Measurements from ENCODE around the gene WTAP.
A peak's percentile ranks its signal among the peaks of the same experiment; 100 is the strongest.
"Not testable (repeated sequence)": the region's sequence is repeated elsewhere in the genome, so short reads cannot be mapped to it uniquely, and the experiment has no call there.

The WTAP gene

DNA sequence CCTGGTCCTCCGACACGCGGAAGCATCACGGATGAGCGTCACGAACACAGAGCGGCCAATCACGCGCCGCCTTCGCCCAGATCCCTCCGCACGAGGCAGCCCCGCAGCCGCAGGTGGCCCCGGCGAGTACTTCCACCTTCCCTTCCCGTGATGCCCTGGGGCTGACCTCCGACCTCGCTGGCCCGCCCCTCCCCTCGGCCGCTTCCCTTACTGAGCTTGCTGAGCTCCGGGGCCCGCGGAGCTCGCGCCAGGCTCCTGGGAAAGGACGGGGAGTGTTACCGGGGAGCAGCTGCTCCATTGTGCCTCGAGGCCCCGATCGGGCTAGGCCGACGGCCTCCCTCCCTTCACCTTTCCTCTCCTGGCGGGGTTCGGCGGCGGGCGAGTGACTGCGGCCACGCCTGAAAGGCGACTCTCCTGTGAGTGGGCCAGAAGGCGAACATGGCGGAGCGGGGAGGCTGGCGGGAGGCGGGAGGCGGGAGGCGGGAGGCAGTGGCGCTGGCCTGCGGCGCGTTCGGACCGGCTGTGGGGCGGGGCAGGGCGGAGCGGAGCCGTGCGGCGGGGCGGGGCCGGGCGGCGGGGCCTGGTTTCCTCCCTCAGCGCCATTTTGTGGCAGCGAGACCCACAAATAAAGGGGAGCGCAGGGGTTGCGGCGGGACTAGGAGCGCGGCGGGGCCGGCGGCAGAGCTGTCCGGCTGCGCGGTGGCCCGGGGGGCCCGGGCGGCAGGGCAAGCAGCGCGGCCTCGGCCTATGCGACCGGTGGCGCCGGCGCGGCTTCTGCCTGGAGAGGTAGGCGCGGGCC, at the start of gene WTAP:
Gene WTAP, plus strand, starts transcription at position 589 of the 799 bp plus-strand sequence. CDS start 8,760 bp downstream, outside the sequence.
- DNase-seq = peak; percentile 86

DNA sequence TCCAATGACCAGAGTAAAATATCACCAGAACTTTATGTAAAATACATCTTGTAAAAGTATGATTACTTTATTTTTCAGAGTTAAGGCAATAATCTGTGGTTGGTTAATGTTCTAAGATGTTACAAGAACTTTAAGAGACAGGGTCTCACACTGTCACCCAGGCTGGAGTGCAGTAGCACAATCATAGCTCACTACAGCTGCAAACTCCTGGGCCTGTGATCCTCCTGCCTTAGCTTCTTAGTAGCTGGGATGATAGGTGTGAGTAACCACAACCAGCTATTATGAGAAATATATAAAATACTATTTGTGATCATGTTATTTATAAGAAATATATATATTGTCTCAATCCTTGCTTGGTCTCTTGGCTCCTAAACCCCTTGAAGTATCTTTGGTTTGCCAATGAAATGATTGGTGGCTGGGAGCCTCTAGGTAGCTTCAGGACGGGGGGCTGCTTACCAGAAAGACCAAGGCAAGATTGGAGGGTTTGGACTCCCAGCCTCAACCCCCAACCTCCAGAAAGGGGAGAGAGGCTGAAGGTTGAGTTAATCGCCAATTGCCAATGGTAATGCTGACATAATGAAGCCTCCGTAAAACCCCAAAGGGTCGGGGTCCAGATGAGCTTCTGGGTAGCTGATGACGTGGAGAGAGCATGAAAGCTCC, 49.7 kb upstream of the WTAP start:
- DNase-seq = no peak

DNA sequence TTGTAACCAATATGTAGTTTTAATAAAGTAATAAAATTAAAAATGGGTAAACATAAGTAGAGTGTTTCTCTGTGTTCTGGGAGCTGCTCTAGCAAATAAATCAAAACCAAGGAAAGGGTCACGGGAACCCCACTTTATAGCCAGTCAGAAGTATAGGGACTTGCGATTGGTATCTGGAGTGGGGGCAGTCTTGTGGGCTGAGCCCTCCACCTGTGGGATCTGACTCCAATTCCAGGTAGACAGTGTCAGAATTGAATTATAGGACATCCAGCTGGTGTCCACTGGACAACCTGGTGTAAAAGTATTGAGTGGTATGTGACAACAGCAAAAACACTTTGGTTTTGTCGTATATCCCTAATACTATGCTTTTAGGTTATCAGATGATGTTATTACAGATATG, 48.7 kb upstream of the WTAP start:
- no peak for DNase-seq

DNA sequence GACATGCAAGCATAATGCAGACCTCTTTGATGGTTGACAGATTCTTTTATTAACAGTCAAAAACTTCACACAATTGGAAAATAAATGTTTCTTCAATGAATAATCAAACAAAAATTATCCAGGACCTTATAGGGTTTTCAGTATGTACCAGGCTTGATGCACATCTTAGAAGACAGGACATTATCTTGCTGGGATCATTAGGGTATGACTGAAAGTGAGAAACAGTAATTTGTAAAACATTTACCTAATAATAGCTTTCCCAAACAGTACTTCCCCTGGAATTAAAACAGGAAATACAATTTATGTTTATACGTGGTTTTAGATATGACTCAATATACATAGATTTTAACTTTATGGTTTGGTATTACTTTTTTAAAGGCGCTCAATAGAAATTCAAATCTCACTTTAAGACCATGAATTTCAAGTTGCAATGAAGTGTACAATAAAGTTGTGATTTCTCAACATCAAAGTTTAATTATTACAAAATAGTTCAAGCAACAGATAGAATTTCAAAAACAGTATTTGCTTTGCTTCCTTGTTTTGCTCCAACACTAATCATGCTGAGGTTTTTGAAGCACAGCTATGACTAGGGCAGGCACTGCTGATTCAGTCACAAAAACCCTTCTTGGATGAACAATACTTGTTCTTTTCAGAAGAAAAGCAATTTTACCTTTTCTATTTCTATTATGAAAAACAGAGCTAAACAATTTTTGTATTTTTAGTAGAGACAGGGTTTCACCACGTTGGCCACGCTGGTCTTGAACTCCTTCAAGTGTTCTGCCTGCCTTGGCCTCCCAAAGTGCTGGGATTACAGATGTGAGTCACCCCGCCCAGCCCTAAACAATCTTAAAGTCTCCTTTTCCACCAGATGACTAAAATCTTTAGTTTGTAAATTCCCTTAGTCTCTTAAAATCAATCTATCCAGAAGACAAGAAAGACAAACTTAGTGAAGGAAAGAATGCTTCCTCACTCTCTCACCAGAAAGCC, 47.9 kb upstream of the WTAP start:
- no peak for DNase-seq

DNA sequence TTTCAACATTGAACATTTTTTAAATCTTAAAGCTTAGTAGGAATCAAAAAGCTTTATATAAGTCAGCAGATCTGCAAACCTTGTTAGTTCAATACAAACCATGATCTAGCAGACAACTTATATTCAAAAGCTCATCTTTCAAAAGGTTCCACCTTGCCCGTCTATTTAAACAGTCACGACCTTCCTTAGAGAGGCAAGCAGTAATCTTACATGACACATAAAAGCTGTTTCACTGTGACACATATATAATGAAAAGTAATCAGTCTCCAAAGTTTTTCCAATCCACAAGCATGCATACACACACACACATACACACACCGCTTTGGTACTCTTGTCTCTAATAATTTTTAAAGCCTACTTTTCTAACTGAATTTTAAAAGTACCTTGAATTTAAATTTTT, 47.2 kb upstream of the WTAP start:
- no peak for DNase-seq

DNA sequence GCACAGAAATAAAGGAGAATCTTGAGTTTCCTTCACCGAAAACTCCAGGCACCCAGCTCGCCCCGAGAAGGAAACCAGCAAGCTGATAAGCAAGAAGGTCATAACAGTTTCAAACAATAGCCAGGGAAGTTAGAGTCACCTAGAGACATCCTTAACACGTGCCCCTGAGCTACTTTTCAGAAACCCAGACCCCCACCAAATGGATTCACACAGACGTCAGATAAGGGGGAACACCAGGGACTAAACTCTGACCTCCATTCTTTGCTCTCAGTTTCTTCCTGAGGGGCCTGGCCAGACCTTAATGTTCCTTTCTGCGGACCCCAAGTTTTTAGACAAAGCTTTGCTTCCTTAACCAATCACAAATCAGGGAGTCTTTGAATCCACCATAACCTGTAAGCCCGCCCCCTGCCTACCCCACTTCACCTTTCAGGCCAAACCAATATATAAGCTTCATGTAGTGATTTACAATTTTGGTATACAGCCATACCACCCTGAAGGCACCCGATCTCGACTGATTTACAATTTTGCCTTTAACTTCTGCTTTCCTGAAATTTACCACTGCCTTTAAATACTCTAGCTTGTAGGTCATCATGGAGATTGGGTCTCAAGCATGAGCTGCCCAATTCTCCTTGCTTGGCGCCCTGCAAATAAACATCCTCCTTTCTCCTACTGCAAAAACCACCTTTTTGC, 46.0 kb upstream of the WTAP start:
- no peak for DNase-seq

DNA sequence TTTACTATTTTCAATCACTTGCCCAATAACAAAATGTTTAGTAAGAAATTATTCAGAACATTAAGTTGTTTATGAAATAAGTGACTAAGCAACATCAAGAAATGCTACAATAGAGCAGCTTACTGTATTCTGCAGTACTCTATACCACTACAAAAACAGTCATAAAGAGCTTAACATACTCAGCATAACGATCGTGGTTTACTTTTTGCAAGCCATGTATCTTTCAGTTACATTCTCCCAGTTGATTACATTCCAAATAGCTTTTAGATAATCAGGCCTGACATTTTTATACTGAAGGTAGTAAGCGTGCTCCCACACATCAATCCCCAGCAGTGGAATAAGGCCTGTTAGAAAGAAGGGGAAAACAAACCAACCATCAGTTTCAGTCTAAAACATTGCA, 45.0 kb upstream of the WTAP start:
- DNase-seq = no peak

DNA sequence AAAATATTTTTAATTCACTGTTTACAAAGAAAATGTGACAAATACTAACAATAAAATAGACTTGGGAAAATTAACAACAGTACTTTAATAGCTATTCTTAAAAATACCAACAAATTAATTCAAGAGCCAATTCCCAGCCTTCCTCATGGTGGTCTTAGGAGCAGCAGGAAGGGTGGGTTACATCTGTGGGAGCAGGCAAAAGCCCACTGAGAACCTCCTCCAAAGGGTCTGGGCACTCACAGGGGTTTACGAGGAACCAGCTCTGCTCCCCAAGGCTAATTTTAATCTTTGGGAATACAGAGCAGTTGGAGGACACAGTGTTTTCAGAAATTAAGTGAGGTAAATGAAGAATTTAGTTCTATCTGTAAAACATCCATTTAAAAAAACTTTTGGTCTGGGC, 44.5 kb upstream of the WTAP start:
- DNase-seq = no peak

DNA sequence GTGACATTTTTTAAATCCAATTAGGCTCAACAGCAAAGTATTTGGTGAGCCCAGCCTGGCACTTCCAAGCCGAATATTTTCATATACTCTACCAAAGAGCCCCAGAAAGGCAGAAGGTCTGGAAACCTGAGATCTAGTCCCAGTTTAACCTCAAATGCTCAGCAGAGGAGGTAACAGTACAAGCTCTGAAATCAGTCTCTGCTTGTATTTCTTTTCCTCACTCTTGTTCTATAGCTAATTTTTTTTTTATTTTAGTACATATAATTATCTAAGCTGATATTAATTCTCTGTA, 43.3 kb upstream of the WTAP start:
- DNase-seq = no peak

DNA sequence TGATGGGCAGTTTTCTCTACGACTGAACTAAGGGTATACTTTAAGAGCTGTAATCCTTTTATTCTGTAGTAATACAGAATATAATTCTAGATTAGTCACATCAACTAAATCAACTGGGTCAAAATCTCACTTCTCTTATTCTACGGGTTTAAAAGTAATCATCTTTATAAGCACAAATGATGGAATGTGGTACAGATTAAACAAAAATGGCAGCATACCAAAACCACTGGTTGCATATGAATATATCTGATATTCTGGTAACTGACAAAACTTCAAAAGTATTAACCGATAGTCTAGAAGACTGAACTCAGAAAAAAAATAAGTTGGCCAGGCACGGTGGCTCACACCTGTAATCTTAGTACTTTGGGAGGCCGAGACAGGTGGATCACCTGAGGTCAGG, 41.3 kb upstream of the WTAP start:
- DNase-seq = no peak

DNA sequence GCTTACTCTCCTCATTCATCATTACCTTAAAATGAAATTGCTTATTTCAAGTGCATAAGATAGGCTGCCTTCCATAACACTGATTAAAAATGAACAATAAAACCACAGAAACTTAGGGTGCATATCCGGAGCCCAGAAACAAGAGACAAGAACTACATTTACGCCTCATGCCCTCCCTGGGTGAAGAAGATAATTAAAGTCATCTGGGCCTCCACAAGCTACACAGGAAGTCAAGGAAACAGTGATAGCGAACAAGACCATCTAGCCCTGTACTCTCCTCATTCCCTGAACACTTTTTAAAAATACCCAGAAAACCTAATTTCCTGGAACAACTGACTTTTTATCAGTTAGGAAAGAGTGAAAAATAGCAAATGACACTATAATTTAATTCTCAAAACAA, 40.6 kb upstream of the WTAP start:
- no peak for DNase-seq

DNA sequence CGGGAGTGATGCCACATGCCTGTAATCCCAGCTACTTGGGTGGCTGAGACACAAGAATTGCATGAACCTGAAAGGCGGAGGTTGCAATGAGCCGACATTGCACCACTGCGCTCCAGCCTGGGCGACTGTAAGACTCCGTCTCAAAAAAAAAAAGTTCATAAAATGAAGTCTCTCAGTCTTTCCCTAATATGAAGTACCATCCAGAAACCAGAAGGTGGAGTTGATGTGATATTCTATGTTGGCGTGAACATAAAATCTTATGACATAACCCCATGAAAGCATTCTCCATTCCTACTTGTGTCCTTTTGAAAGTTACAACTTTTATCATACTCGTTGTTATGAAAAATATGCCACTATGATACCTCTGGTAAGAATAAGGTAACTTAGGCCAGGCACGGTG, 40.0 kb upstream of the WTAP start:
- DNase-seq = no peak

DNA sequence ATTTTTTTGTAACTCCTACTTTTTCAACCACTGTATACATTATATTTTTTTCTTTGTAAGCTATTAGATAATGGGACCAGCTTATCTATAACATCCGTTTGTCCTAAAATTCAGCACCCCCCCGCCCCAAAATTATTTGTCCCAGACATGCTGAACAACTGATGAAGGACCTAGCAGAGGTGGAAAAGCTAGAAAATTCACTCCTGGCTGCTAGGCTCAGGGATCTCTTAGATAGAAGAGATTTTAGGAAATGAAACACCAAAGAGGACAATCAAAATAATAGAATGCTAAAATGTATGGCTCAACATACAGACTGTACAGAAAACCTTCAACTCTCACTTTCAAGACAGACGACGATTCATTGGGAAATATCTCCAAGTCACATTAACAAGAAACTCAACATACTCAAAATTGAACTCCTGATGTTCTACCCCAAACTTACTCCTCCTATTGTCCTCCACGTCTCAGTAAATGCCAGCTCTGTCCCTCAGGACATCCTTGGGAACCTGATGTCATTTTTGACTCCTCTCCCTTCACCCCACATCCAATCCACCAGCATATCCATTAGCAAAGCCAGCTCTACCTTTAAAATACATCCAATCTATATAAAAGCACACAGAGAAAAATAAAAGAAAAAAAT, 38.9 kb upstream of the WTAP start:
- DNase-seq = no peak

DNA sequence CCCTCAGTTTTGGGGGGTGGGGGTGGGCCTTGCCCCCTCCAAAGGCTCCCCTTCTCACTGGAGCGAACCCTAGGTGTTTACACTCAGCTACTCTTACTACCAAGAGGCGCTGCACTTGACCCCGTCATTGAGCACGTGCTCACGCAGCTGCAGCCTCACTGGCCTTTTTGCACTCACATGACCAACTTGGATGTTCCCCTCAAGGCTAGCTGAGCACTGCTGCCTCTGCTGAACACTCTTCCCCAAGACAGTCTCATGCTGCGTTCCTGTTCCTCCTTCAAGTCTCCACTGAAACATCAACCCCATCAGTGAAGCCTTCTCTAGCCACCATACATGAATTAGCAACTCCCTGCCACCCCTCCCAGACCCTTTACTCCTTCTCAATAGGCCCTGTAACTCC, 38.3 kb upstream of the WTAP start:
- no peak for DNase-seq

DNA sequence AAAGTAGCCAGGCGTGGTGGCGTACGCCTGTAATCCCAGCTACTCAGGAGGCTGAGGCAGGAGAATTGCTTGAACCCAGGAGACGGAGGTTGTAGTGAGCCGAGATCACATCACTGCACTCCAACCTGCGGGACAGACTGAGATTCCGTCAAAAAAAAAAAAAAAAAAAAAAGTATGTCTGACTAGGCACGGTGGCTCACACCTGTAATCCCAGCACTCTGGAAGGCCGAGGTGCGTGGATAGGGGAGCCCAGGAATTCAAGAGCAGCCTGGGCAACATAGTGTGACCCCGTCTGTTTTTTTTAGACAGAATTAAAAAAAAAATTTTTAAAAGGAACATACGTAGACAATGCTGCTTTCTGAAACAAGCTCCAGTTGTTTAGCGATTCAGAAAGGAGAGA, 37.2 kb upstream of the WTAP start:
- DNase-seq = not testable (repeated sequence)

DNA sequence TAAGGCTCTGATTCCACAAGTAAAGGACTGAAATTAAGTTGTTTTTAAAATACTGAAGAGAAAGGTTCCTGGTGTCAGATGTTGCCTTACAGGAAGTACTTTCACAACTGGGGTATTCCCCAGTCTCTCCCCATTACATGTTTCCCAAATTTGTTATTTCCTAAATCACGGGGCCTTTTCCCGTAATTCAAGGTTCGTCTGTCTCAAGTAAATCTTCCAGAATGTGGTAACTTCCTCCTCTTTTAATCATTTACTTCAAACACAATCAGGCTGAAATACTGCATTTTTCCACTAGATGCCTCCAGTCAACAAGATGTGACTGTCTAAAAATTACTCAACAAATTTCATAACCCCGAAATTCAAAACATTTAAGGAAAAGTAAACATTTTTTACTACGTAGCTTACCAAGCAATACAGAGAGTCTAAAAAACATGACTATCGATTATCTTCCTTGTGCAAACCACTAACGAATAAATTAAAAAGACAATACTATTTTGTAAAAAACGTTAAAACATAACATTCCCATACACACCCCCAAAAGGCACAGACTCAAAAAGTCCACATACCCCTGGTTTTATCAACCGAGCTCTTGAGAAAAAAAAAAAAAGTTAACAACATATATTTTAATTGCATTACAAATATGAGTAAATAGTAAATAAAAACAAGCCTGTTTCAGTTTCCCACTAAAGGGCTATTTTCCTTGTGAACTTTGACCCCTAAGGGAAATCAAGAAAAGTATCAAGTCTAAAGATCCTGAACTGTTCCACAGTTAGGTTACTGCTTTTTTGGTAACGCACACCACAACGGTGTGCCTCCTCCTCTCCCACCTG, 36.0 kb upstream of the WTAP start:
- DNase-seq = no peak

DNA sequence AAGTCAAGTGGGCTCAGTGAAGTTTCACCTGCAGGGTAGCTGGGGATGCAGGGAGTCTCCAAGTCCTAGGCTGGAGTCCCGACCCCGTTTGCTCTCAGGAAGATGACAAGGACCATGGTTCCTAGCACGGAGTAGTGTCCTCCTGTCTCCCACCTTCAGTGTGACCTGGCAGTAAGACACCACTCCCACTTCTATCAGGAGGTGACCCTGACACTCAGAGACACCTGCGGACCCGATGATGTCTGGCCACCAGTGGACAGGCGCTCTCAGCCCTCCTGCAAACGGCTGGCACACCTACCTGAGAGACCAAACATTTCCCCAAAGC, 35.4 kb upstream of the WTAP start:
- DNase-seq = no peak

DNA sequence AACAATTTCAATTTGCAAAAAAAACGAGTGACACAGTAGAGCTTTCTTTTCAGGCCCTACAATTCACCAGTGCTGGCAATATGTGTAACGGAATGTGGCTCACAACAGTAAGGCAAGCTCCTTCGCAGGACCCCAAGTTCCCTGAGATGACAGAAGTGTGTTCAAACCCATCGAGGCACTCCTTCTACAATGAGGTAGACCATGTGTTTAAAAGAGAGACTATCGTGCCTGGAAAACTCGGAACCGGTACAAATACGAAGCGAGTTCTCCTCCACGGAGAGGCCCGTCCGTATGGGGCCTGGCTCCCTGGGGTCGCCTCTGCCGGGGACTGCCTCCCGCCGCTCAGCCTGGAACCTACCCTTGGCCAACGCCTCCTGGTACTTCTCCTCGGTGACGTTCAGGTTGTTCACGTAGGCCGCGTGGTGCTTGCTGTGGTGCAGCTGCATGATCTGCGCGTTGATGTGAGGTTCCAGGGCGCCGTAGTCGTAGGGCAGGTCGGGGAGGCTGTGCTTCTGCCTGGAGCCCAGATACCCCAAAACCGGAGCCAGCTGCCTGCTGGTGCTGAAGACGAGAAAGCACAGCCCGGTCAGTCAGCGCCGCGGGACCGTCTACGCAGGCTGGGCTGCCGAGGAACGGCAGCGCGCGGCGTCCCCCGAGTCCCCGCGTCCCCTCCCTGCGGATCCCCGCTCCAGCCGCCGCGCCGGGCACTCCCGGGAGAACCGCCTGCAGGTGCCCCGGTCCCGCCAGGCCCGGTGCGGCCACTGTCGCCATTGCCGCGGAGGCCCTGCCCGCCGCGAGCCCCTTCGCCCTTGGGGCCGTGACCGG, 34.8 kb upstream of the WTAP start:
- DNase-seq = peak; percentile 11

DNA sequence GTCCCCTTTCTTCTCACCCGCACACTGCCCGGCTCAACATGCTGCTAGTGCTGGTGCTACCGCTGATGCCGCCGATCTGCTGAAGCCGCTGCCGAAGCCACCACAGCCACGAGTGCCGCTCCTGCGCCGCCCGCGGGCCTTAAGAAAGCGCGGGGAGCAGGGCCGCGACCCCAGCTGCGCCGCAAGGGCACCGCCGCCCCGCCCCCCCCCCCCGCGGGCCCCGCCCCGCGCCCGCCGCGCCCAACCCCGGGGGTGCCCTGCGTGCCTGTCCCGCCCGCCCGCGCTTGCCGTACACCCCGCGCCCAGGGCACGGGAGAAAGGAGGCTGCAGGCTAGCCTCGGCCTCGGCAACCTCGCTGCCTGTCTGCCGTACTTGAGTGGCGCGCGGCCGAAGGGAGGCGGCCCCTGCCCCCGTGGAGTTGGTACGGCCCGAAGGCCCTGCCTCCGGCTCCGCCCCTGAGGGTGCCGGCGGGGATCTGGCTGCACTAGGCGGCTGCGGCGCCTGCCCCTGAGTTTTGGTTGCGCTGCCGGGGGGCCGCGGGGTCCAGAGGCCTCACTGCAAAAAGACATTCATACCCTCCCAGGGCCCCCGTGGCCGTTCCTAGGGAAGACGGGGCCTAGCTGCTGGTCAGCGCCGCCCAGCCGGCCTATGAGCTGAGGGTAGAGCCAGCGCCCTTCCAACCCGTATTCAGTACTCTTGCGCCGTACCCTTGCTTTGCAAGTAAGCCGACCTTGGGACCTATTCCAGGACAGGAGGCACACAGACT, 34.0 kb upstream of the WTAP start, which contains the start of gene SOD2:
Gene SOD2, minus strand, starts transcription at position 114 of the 766 bp plus-strand sequence. Its CDS starts 74 bp downstream, at position 40.
- peak; percentile 74 for DNase-seq

All from NCI-H510A (cell line).